GM12891 (cell line): Measurements from ENCODE around the gene FAM47E.

Experiments
- DNase-seq: peaks from one replicate; pipeline ENCODE4 v3.0.0; 2011; ENCODE audit warnings: low spot score; ENCODE audit not compliant: insufficient read length
- FAIRE-seq: peaks from 2 replicates; lab custom pipeline; 2011; peaks lifted over from hg19 to GRCh38; lab: Jason Lieb, UNC
- PAX5 ChIP-seq: IDR thresholded peaks from 2 replicates; pipeline ENCODE4 v1.6.1; 2011; ENCODE audit warnings: low read length, moderate library complexity, mild to moderate bottlenecking; ENCODE audit not compliant: insufficient read depth, severe bottlenecking
- POLR2A ChIP-seq: IDR thresholded peaks from 2 replicates; pipeline ENCODE4 v1.6.1; 2011; ENCODE audit warnings: low read depth, low read length, control low read depth
- POLR2AphosphoS5 ChIP-seq: IDR thresholded peaks from 2 replicates; pipeline ENCODE4 v1.6.1; 2011; ENCODE audit warnings: low read depth, low read length, control low read depth
- POU2F2 ChIP-seq: IDR thresholded peaks from 2 replicates; pipeline ENCODE4 v1.6.1; 2011; ENCODE audit warnings: low read depth, mild to moderate bottlenecking, control low read depth, low read length, moderate library complexity
- SPI1 ChIP-seq: IDR thresholded peaks from 2 replicates; pipeline ENCODE4 v1.6.1; 2011; ENCODE audit warnings: low read depth, low read length, control low read depth
- TAF1 ChIP-seq: IDR thresholded peaks from 2 replicates; pipeline ENCODE4 v1.6.1; 2011; ENCODE audit warnings: low read depth, low read length, control low read depth

The FAM47E gene

DNA sequence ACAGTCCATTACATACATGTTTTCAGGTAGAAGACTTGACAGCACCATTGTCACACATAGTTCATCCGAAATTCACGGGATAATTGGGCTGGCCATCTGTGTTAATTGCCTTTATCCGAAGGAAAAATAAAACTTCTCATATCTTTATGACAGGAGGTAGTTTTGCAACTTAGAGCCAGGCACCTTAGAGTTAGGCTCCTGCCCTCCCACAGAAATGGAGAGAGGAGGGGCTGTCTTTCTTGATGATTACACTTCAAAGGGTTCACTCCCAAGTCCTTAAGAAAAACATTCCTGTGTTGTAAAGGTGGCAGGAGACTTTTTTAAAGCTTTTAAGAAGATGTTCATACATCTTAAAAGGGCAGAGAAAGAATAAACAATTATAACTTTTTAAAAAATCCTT is 27.4 kb upstream of the FAM47E start:
- FAIRE-seq (no peak), DNase-seq (no peak)
- TF ChIP-seq POLR2AphosphoS5, result no peak
- TF ChIP-seq PAX5, result no peak
- TF ChIP-seq TAF1, result no peak
- TF ChIP-seq SPI1, result no peak
- no peak for TF ChIP-seq POU2F2
- no peak for TF ChIP-seq POLR2A

DNA sequence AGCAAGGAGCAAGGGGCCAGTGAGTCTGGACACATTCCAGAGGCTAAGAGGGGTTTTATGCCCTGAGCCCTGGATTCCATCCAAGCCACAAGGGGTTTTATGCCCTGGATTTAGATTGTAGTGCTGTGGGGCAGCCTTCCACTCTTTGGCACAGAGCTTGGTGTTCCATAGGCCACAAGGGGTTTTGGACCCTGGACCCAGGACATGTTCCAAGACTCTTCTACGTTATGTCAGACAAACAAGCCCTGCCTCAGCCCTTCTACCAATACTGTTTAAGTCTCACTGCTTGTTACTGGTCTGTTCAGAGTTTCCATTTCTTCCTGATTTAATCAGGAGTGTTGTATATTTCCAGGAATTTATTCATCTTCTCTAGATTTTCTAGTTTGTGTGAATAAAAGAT is 25.1 kb upstream of the FAM47E start:
- TF ChIP-seq POLR2A (no peak), TAF1 (no peak), POLR2AphosphoS5 (no peak), SPI1 (no peak), PAX5 (no peak)
- FAIRE-seq (no peak), DNase-seq (no peak)

DNA sequence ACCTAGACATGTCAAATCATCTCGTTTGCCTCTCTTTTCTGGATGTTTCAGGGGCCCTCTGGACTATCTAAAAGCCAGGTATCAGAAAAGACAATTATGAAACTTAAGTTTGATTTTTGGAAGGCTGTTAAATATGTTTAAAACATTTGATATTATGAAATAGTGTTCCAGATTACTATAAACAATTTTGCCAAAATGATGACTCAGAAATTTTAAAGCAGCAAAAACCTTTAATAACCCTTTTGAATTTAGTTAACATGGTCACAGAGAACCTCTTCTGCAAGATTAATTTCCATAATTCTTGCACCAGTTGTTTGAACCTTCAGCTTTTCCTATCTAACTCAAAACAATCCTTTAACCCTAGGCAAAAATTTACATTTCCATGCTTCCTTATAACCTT is 18.8 kb upstream of the FAM47E start:
- DNase-seq (no peak), FAIRE-seq (no peak)
- TF ChIP-seq PAX5 (no peak), POLR2AphosphoS5 (no peak), TAF1 (no peak), SPI1 (no peak), POLR2A (no peak), POU2F2 (no peak)

DNA sequence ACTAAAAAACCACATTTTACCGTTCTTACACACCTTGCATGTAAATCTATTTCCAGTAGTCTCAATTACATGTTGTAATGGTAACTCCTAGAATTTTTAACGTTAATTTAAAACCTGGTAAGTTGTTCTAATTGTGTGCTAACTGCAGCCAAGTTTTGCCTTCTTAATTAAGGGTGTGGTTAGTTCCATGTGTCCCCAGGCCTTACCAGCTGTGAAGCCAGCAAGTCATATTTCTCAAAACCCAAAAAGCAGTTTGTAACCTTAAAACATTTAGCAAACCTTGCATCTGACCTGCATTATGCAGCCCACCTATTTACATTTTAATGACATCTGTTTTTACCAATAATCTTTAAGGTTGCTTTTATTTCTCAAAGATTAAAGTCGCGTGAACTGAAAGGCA is 18.4 kb upstream of the FAM47E start:
- DNase-seq (no peak), FAIRE-seq (no peak)
- TF ChIP-seq POLR2A (no peak), TAF1 (no peak)

DNA sequence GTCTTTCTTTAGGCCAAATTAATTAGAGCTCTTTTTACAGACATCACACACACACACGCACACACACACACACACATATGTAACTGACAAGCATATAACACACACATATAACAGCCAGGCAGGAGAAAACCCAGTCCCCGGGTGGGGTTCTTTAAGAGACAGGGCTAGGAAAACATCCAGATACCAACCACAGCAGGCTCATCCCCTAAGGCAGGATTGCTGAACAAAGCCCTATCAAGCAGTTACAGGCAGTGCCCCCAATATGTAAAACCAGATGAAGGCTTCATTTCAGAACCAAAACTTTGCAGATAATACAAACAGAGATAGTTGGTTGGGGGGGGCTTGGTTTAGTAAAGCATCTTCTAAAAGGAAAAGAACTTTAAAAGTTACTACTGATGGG is 18.0 kb upstream of the FAM47E start:
- DNase-seq (no peak), FAIRE-seq (no peak)
- TF ChIP-seq POLR2AphosphoS5 (no peak), SPI1 (no peak), TAF1 (no peak), PAX5 (no peak), POU2F2 (no peak), POLR2A (no peak)

DNA sequence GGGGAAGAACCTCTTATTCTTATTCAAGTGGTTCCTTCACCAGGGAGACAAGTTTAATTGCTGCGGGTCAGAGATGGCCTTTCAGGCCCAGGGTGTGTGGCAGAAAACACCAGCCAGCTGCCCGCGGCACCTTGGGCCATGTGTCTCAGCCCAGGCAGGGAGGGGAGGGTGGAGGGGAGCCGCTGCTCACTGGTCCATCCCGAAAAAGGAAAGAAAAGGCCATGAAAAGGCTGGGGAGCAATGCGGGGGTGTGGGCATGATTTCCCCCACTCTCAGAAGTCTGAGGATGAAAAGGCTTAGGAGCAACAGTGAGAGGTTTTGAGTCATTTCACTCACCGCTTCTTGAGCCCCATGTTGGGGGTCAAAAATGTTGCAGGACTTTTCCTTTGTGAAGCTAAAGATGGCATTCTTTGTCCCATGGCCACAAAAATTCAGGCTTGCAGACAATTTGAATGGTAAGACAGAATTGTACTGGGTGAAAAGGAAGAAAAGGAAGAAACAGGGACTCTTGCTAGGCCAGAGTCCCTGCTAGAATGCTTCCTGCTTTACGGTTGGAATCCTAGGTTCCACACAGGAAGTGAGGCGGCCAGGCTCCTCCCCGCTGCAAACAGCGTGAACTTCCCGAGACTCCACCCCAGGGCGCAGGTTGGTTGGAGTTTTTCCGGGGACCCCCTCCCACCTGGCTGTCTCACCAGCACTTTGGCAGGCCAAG is 17.4 kb upstream of the FAM47E start:
- FAIRE-seq (no peak), DNase-seq (no peak)
- no peak for TF ChIP-seq PAX5
- TF ChIP-seq TAF1, result no peak
- TF ChIP-seq POU2F2, result no peak
- no peak for TF ChIP-seq POLR2A
- TF ChIP-seq SPI1, result no peak
- no peak for TF ChIP-seq POLR2AphosphoS5

DNA sequence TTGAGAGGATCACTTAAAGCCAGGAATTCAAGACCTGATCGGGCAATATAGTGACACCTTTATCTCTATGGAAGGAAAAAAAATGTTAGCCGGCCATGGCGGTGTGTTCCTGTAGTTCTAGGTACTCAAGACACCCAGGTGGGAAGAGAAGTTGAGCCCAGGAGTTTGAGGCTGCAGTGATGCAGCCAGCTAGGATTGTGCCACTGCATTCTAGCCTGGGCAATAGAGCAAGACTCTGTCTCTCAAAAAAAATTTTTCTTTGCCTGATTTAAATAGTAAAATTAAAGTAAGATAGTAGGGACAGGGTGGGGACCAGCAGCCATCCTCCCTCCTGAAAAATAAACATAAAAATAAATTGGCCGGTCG is 16.9 kb upstream of the FAM47E start:
- FAIRE-seq, result no peak
- DNase-seq, result no peak
- TF ChIP-seq POLR2AphosphoS5 (no peak), TAF1 (no peak), PAX5 (no peak), POU2F2 (no peak), POLR2A (no peak), SPI1 (no peak)

DNA sequence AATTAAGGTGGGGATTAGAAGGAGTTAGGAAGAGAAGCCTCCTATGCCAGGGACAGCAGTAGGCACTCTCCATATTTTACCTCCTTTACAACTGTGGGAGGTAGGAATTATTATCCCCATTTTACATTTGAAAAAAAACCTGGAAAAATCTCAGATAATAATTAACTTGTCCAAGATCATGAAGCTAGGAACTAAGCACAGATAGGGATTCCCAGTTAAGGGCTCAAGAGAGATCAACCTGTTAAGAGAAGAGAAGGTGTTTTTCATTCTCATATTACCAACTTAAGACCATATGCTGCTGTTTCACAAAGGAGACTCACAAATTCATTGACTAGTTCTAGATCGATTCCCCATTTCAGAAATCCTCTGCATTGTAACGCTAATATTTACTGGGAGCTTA is 16.1 kb upstream of the FAM47E start:
- no peak for TF ChIP-seq POLR2AphosphoS5
- no peak for TF ChIP-seq POLR2A
- TF ChIP-seq PAX5, result no peak
- TF ChIP-seq TAF1, result no peak
- TF ChIP-seq POU2F2, result no peak
- no peak for TF ChIP-seq SPI1
- no peak for FAIRE-seq

DNA sequence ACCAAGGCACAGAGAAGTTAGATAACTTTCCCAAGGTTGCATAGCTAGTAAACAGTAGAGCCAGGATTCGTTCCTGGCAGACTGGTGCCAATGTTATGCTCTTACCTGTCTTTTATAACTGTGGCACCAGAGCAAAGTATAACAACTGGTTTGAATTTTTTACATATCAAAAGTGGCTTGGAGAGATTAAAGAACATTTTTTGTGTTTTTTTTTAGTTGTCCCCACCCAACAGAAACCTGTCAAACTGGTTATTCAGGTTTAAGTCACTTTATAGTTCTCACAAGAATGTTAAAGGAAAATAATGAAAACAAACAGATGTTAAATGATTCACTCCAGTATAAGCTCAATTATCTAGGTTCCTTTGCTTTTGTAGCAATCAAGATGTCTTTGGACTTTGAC is 15.6 kb upstream of the FAM47E start:
- FAIRE-seq, result no peak
- no peak for DNase-seq
- TF ChIP-seq TAF1 (no peak), POLR2AphosphoS5 (no peak), SPI1 (no peak), POLR2A (no peak), POU2F2 (no peak), PAX5 (no peak)

More for the DNA sequence above, 16.1 kb upstream of the FAM47E start:
- no peak for DNase-seq

DNA sequence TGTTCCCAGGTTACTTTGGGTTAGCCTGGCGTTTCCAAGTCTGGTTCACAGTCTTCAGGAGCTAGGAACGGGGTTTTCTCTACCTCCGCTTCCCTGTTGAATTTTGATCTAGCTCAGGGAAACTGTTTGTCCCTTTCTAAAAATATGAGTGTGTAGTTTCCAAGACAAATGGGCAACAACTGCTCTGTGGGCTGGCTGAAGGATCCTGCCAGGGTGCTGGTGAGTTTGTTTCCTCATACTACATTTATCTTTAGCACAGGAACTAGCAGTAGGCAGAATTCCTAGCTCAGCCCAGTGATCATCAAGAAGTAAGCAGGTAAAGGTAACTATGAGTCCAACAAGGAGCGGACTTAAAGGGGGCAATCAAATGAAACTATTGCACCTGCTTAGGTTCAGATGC is 13.3 kb upstream of the FAM47E start:
- FAIRE-seq (no peak), DNase-seq (no peak)
- TF ChIP-seq POLR2A, result no peak
- no peak for TF ChIP-seq TAF1
- TF ChIP-seq POLR2AphosphoS5, result no peak
- TF ChIP-seq POU2F2, result no peak
- no peak for TF ChIP-seq PAX5
- no peak for TF ChIP-seq SPI1
